OCI-LY1 (cell line): Measurements from ENCODE around the gene SLC16A1.

Experiments used
- CTCF ChIP-seq: fragments of 200-600 bp; sonication (generic), shearing (Covaris generic); IDR thresholded peaks from 2 replicates; pipeline ENCODE4 v1.5.1; 2017; ENCODE audit warnings: mild to moderate bottlenecking, antibody characterized with exemption, low read length, moderate library complexity, mixed read lengths
- EZH2 ChIP-seq: fragments of 200-600 bp; sonication (generic), shearing (Covaris generic); IDR thresholded peaks from 2 replicates; pipeline ENCODE4 v1.8.0; 2017; ENCODE audit warnings: borderline replicate concordance, mixed run types, mild to moderate bottlenecking, antibody characterized with exemption, low read length, moderate library complexity, mixed read lengths

- TF ChIP-seq CTCF (no peak), EZH2 (no peak)
These were observed 89.8 kb downstream of the SLC16A1 start for GRCh38 chr1:112866151-112866550.
